HG03342 (cell line): ENCODE measurements around the gene RBAK.
"Not testable (repeated sequence)": the region's sequence is repeated elsewhere in the genome, so short reads cannot be mapped to it uniquely, and the experiment has no call there.

Source experiments
- ATAC-seq: cut with Tn5 transposase; IDR thresholded peaks from one replicate; pipeline ENCODE4 v1.9.1; 2021; ENCODE audit warnings: mild to moderate bottlenecking, moderate library complexity; ENCODE audit not compliant: unreplicated experiment

The RBAK gene

GRCh38 chr7:5050676-5051075 is 5.0 kb downstream of the RBAK start:
- no peak for ATAC-seq

DNA sequence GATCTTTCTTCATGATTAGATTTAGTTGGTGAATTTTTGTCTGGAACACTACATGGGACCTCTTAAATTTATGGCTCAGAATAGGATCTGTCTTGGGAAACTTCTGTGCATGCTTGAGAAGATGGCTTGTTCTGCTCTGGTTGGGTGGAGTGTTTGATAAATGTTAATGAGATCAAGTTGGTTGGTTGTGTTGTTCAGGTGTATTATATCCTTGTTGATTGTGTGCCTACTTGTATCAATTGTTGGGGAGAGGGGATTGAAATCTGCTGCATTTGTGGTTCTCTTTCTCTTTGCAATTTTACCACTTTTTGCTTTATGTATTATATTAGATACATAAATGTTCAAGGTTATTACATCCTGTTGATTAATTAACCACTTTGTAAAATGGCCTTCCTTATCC is 6.1 kb downstream of the RBAK start:
- ATAC-seq: not testable (repeated sequence)

DNA sequence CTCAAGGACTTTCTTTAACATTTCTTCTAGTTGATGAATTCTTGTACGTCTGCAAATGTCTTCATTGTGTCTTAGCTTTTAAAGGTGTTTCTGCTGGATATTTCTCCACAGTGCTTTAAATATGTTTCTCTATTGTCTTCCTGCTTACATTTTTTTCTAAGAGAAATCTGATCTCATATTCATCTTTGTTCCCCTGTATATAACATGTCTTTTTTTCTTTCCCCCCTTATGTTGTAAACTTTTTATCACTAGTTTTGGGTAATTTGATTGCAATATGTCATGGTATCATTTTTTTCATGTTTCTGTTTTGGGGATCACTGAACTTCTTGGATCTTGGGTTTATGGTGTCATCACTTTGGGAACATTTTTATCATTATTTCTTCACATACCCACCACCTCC is 7.5 kb downstream of the RBAK start:
- no peak for ATAC-seq

- ATAC-seq: no peak
These were observed 18.0 kb downstream of the RBAK start for GRCh38 chr7:5063698-5064097.

GRCh38 chr7:5064391-5065106 is 18.9 kb downstream of the RBAK start:
- ATAC-seq: no peak

DNA sequence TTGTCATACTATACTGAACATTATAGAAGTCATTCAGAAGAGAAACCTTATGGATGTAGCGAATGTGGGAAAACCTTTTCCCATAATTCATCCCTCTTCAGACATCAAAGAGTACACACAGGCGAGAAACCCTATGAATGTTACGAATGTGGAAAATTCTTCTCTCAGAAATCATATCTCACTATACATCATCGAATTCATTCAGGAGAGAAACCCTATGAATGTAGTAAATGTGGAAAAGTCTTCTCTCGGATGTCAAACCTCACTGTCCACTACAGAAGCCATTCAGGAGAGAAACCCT is 19.4 kb downstream of the RBAK start:
- no peak for ATAC-seq

DNA sequence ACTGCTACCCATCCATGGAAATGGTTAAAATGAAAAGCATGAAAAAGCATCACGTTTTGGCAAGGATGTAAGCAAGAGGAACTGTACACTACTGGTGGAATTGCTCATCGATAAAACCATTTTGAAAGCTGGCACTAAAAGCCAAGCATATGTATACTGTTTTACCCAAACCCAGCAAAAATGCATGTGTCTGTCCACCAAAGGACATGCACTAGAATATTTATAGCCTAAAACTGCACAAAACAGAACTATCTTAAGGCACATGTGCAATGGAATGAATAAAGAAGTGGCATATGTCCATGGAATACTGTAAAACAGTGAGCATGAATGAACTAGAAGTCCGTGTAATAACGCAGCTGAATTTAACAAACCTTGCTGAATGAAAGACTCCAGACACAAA is 22.9 kb downstream of the RBAK start:
- no peak for ATAC-seq

DNA sequence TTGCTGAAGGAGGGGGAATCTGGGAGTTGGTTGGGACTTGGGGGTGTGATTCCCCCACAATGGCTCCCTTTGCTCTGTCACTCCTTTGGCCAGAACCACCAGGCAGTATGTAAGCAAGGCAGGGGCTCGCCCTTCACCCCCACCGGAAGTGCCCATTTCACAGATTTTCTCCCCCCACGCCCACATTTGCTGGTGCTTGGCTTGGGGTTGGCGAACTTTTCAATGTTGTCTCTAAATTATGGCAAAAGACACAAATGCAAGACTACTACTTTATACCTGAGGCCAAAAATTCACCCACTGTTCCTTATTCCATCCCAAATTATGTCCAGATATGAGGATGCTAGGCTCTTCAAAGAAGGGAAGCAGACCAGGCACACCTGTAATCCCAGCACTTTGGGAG is 24.5 kb downstream of the RBAK start:
- no peak for ATAC-seq

GRCh38 chr7:5075187-5075586 is 29.5 kb downstream of the RBAK start:
- ATAC-seq: not testable (repeated sequence)

DNA sequence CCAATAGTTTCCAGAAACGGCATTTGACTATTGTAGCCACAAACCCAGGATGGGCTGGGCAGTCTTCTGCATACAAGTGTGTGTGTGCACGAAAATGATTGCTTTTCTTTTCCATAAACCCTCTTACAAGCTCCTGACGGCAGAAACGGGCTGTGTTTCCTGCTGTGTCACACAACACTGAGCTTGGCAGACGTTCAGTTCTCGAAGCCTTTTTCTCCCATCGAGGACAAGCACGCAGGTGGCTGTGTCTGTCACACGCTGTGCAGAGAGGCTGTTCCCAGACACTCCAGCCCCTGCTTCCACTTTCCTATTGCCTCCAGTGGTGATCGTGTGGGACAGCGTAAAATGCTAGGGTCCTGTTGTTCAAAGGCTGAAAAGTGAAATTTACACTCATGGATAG is 32.1 kb downstream of the RBAK start:
- no peak for ATAC-seq

GRCh38 chr7:5082806-5083205 is 37.1 kb downstream of the RBAK start:
- ATAC-seq: no peak

DNA sequence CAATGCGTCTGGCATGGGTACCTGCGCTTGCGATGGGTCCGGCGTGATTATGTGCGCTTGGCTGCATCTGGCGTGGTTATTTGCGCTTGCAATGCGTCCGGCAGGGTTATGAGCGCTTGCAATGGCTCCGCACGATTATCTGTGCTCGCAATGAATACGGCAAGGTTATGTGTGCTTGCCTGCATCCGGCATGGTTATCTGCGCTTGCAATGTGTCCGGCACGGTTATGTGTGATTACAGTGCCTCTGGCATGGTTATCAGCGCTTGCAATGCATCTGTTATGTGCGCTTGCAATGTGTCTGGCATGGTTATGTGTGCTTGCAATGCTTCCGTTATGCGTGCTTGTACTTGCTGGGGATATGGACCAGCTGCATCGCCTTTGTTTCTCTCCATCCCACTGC is 37.7 kb downstream of the RBAK start:
- no peak for ATAC-seq

- ATAC-seq: no peak
These were observed 40.6 kb downstream of the RBAK start for GRCh38 chr7:5086256-5086655.

GRCh38 chr7:5088228-5088833 is 42.7 kb downstream of the RBAK start:
- not testable (repeated sequence) for ATAC-seq

DNA sequence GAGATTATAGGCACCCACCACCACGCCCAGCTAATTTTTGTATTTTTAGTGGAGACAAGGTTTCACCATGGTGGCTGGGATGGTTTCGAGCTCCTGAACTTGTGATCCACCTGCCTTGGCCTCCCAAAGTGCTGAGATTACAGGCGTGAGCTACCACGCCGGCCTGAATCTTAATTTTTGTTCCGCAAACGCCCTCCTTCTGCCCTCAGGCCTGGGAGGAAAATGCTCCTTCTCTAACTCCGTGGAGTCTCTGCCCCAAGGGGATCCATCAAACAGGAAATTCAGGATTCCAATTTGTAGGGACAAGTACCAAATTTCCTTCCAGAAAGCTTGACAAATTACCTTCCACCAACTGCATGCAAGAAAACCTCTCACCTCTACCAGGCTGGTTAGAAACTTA is 43.2 kb downstream of the RBAK start:
- ATAC-seq: no peak

GRCh38 chr7:5093948-5094347 is 48.3 kb downstream of the RBAK start:
- ATAC-seq: no peak

DNA sequence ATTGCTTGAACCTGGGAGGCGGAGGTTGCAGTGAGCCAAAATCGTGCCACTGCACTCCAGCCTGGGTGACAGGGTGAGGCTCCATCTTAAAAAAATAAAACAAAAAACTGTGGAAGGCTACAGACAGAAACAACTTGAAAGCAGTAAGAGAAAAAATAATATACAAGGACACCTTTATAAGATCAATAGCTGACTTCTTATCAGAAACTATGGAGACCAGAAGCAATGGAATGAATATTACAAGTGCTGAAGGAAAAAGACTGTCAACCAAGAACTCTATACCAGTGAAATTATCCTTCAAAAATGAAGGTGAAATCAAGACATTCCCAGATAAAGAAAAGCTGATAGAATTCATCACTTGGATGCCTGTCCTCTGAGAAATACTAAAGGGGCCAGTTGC is 49.0 kb downstream of the RBAK start:
- ATAC-seq: no peak

GRCh38 chr7:5116359-5116758 is 70.7 kb downstream of the RBAK start:
- no peak for ATAC-seq

DNA sequence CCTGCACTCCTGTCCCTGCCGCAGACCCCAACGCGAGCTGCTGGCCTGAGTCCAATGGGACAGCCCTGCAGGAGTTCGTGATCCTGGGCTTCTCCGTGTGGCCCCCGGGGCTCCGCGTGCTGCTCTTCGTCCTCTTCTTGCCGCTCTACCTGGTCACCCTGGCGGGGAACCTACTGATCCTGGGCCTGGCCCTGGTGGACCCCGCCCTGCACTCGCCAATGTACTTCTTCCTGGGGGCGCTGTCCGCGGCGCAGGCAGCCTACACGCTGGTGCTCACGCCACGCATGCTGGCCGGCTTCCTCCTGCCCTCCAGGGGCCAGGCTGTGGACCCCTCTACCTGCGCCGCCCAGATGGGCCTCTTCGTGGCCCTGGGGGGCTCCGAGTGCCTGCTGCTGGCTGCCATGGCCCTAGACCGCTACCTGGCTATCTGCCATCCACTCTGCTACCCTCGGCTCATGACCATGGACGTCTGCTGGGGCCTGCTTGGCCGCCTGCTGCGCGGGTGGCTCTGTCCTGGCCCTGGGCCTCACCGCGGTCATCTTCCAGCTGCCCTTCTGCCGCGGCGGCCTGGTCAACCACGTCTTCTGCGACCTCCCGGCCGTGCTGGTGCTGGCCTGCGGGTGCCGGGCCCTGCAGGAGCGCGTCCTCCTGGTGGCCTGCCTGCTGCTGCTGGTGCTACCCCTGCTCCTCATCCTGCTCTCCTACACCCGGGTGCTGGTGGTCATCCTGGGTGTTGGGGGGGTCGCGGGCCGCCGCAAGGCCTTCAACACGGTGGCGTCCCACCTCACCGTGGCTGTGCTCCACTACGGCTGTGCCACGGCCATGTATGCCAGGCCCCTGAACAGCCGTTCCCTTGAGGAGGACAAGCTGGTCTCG is 71.7 kb downstream of the RBAK start:
- ATAC-seq: no peak
